ENCODE data around the gene THBS4.

THBS4 gene

DNA sequence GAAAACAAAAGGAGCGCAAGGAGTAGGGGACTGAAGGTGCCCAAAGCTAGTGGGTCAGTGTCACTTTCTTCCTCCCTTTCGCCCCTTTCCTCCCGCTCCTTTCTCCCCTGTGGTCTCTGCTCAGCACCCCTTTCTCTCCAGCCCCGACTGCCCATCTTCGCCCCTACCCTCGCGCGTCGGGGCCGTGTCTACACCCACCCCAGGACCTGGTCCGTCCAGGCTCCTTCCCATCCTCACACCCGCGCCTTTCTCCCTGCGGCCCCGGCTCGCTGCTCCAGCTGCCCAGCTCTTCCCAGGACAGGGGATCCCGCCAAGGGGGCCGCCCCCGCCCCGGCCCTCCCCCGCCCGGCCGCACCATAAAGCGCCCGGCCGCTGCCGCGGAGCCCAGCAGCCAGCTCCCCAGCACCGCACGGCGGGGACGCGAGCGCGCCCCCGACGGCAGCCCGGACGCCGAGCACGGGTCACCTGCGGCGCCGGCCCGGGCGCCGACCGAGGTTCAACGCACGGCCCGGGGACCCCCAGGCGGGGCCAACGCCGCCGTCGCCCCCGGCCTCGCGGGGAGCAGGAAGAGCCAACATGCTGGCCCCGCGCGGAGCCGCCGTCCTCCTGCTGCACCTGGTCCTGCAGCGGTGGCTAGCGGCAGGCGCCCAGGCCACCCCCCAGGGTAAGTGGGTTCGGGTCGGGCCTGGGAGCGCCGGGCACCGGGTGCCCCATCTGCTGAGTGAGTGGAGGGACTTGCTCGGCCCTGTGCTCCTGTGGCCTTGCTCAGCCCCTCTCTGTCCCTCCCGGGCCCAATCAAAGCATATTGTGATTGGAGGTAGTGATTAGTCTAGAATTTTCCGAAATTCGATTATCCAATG, at the start of gene THBS4:
Gene THBS4 (plus strand): TSS at position 387 of the 860 bp plus-strand sequence. CDS start 190 bp downstream, at position 577.
- peak within 1 kb of the TSS; percentile 72 for H3K4me3 ChIP-seq (ENCODE audit: low read depth, low read length)

GRCh38 chr5:79986260-79986659, 48.9 kb upstream of the THBS4 start:
- H3K4me3 ChIP-seq (ENCODE audit: low read depth, low read length), result no peak overlapping the region

DNA sequence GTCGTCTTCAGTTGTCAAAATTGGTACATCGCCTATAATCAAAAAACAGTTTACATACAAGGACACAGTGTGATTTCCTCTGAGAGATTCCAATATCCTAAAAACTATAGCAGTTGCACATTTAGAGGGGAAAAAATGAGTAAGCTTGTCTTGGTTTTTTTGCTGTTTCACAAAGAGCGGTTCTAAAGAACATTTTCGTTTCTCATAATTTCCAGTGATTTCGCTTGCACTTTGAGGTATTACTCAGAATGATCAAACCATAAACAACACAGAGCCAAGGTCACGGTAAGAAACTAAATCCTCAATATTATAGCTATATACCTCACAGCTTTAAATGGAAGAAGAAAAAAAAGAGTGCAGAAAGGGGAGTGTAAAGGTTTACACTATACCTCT, 44.9 kb upstream of the THBS4 start:
- H3K4me3 ChIP-seq (ENCODE audit: low read depth, low read length), result peak overlapping the region; percentile 81

DNA sequence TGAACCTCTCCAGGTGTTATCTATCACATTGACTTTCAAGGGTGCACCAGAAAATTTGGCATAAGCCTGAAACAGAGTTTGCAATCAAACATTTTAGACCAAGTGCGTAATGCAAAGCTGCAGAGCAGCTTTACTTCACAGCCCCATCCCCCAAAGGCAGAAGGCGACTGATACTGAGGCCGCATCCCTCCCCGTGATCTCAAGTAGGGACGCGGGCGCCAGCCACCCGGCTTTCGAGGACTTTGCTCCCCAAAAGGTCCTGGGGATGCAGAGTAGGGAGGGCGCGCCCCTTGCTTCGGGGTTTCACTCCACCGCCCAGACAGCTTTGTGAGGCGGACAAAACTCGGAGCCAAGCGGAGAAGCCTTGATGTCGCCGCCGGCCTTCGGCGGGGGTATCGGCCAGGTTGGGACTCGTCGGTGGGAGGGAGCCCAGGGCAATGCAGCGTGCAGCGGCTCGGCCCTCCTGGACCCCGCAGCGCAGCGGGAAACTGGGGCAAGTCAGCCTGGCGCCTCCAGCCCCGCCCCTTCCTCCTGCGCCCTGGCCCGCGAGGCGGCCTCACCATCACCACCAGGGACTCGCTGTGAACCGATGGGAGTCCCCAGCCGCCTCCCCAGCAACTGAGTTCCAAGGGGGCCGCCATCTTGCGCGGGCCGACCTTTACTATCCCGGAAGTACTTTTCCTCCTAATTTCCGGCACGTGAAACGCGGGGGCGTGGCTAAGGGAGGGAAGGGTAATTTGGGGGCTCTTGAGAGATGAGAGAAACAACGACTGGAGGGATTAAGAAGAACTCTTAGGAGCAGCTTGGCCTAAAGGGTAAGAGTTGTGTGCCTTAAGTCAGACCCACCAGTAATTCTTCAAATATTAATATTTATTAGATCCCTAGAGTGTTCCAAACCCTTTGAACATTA, 44.3 kb upstream of the THBS4 start, which contains the start of gene MTX3:
Gene MTX3 (minus strand): TSS at position 665 of the 910 bp plus-strand sequence. CDS start 24 bp downstream, at position 641.
- H3K4me3 ChIP-seq (ENCODE audit: low read depth, low read length), result peak within 1 kb of the TSS; percentile 81

DNA sequence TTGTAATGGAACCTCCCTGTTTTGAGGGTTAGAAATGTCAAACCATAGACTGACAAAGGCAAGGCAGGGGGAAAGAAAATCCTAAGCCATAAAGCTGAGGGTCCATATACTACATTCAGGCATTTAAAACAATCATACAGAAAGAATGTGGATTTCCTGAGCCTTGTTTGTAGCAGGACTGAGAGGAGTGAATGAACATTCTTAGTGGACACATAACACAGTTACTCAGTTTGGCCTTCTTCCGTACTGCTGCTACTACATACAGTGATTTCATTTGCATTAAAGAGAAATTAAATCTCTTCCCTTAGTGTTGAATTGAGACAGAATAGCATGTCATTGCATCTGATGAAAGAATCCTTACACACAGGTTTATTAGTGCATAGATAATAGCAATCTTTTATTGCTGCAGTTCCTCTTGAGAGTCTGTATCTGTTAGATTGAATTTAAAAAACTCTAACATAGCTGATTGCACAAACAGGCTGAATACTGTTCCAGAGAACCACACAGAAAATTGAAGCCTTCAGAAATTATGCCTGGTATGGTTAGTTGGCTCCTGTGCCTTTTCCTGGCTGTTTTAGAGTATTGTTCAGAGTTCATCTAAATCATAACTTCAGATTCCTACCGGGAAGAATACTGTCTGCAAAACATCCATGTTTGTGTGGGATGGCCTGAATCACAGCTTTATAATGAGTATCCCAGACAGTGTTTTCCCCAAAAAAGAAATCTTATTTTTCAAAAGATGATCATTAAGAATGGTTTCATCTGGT, 42.1 kb upstream of the THBS4 start:
- H3K4me3 ChIP-seq (ENCODE audit: low read depth, low read length), result no peak overlapping the region

- no peak overlapping the region for H3K4me3 ChIP-seq (ENCODE audit: low read depth, low read length)
Measured at GRCh38 chr5:79999722-80000121, 35.4 kb upstream of the THBS4 start.

DNA sequence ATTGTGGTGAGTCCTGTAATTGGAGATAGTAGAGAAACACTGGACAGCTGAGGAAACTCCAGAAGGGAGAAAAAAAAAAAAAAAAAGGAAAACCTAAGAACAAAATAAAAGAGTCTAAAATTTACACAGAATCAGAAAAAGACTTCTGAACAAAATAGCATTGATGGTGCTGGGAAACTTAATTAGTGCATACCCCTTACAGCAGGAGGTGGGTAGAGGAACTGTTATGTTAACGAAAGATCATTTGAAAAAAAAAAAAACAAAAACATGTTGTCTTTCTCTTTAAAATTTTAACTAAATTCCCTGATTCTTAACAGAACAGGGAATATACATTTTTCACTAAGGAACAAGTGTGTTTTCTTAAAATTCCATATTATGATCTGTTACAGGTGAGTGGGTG, 32.5 kb upstream of the THBS4 start:
- H3K4me3 ChIP-seq (ENCODE audit: low read depth, low read length), result no peak overlapping the region

- no peak overlapping the region for H3K4me3 ChIP-seq (ENCODE audit: low read depth, low read length)
Measured at GRCh38 chr5:80008995-80009765, 26.0 kb upstream of the THBS4 start.

GRCh38 chr5:80010754-80011392, 24.3 kb upstream of the THBS4 start:
- no peak overlapping the region for H3K4me3 ChIP-seq (ENCODE audit: low read depth, low read length)

GRCh38 chr5:80025069-80025468, 10.1 kb upstream of the THBS4 start:
- no peak overlapping the region for H3K4me3 ChIP-seq (ENCODE audit: low read depth, low read length)

DNA sequence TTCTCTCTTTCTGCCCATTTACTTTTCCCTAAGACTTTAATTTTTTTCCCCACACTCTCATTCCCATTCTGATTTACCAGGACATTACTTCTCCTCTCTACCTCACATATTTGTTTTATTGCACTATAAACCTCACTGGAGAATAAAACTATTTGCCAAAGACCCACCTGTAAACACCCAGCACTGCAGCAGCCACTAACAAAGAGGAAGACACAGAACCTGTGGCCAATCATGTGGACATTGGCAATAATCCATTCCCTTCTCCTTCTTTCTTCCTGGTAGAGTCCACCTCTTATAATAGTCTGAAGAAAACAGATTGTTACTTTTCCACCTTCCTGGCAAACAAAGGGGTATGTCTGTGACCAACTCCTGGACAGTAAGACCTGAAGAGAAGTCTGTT, 8.3 kb upstream of the THBS4 start:
- H3K4me3 ChIP-seq (ENCODE audit: low read depth, low read length), result no peak overlapping the region

DNA sequence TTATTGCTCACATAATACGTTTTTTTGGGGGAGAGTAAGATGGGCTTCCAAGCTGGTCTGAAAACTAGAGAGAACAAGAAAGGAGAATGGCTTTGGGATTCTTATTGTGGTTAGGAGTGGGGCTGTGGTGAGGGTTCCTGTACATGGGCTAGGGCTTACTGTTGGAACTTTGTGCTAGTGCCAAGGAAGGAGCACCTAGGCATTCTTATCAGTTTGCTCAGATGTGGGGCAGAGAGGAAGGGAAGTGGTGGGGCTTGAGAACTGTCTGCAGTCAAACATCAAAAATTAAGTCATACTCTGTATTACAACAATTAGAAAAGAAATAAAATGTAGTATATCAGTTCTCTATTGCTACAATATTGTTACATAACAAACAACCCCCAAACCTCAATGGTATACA, 4.0 kb upstream of the THBS4 start:
- H3K4me3 ChIP-seq (ENCODE audit: low read depth, low read length), result no peak overlapping the region

DNA sequence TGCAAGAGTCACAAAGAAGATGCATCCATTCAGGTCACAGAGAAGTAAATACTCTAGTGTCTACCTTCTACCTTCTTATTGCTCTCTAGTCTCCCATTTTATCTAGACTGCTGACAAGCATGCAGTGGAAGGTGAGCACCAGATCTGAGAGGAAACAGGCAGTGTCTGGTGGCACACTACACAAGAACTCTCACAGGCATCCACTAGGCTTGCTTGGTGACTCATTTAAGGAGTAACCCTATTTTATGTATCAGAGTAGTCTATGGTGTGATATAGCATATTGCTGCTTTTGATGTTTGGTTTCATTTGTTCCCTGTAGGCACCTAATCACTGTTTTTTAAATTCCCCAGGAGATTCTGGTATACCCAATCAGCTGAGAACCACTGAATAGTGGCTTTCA, 1.6 kb upstream of the THBS4 start:
- H3K4me3 ChIP-seq (ENCODE audit: low read depth, low read length), result no peak overlapping the region

- H3K4me3 ChIP-seq (ENCODE audit: low read depth, low read length), result peak overlapping the region; percentile 72
Measured at GRCh38 chr5:80034559-80034958, 589 bp upstream of the THBS4 start.

DNA sequence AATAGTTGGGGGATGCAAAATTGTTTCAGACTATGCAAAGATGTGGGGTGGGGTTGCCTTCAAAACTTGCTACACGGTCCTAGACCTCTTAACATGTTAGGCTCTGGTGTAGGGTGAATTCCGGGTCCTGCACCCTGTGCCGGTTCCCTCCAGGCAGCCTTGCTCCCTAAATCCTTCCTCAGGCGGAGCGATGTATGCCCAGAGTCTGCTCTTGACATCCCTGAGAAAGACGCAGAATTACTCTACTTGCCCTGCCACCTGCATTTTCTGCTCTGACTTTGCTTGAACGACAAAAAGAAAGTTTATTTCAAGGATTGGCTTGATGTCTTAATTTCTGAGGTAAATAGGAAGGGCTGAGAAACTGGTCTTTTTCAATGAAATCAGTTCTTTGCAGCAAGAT, 691 bp downstream of the THBS4 start:
- peak overlapping the region; percentile 40 for H3K4me3 ChIP-seq (ENCODE audit: low read depth, low read length)

- H3K4me3 ChIP-seq (ENCODE audit: low read depth, low read length), result no peak overlapping the region
Measured at GRCh38 chr5:80036615-80037014, 1.5 kb downstream of the THBS4 start.

GRCh38 chr5:80037366-80037765, 2.2 kb downstream of the THBS4 start:
- no peak overlapping the region for H3K4me3 ChIP-seq (ENCODE audit: low read depth, low read length)

- no peak overlapping the region for H3K4me3 ChIP-seq (ENCODE audit: low read depth, low read length)
Measured at GRCh38 chr5:80039650-80040049, 4.5 kb downstream of the THBS4 start.

- no peak overlapping the region for H3K4me3 ChIP-seq (ENCODE audit: low read depth, low read length)
Measured at GRCh38 chr5:80041527-80041926, 6.4 kb downstream of the THBS4 start.

DNA sequence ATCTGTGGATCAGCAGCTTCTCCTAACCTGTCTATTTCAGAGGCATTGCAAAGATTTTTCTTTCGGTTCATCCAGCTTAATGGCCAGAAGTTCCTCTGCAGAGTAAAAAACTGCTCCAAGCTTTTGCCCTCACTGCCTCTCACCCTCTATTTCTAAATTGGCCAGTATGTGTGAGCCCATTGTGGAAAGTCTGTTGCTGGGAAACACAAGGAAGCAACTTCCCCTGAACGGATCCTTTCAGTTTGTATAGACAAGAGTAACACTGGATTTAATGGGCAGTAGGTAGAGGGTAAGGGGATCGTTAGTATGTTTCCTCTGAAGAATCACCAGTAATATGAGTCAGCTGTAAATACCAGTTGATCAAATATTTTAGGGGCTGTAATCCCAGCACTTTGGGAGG, 7.2 kb downstream of the THBS4 start:
- H3K4me3 ChIP-seq (ENCODE audit: low read depth, low read length), result no peak overlapping the region

Measured in iPS-11a (cell line).